SU-DHL-6 (cell line): ENCODE data around the gene SPEG.

Source experiments
- EZH2phosphoT487 ChIP-seq: fragments of 200-600 bp; sonication (generic), shearing (Covaris generic); conservative IDR thresholded peaks from 2 replicates; pipeline ENCODE4 v1.6.1; 2018; ENCODE audit warnings: mild to moderate bottlenecking, antibody characterized with exemption, low read length, moderate library complexity, mixed read lengths
- TF ChIP-seq, protein P1 (sequence below): fragments of 200-600 bp; sonication (generic); IDR thresholded peaks from one replicate; pipeline ENCODE4 v1.5.1; 2017; ENCODE audit warnings: antibody characterized with exemption, mild to moderate bottlenecking, low read length, moderate library complexity; ENCODE audit not compliant: insufficient read depth, poor library complexity, severe bottlenecking

DNA sequence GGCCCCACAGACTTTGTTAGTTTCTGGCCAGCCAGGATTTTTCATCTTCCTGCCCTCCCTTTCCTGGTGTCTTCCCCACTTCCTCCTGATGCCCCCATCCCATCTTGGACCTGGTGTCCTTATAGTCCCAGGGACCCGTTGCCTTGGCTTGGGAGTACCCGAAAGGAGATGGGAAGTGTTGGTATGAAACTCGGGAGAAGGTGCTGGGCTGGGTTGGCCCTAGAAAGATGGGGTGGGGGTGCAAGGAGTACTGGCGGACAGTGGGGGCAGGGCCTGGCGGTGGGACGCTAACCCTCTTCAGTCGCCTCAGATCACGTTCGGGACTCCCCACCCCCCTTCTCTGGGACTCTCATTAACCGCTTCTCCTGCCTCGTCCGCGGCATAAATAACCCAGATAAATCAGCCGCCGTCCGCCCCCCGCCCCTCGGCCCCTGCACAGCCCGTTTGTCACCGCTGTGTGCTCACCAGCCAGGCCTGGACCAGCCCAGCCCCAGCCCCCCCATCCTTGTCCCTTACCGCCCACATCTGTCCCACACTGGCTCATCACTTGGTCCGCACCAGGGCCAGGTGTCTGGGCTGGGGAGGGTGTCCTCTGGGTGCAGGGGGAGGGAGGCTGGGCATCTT lies 76.0 kb downstream of the SPEG start:
- TF ChIP-seq, protein P1, sequence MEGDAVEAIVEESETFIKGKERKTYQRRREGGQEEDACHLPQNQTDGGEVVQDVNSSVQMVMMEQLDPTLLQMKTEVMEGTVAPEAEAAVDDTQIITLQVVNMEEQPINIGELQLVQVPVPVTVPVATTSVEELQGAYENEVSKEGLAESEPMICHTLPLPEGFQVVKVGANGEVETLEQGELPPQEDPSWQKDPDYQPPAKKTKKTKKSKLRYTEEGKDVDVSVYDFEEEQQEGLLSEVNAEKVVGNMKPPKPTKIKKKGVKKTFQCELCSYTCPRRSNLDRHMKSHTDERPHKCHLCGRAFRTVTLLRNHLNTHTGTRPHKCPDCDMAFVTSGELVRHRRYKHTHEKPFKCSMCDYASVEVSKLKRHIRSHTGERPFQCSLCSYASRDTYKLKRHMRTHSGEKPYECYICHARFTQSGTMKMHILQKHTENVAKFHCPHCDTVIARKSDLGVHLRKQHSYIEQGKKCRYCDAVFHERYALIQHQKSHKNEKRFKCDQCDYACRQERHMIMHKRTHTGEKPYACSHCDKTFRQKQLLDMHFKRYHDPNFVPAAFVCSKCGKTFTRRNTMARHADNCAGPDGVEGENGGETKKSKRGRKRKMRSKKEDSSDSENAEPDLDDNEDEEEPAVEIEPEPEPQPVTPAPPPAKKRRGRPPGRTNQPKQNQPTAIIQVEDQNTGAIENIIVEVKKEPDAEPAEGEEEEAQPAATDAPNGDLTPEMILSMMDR: no peak
- no peak for TF ChIP-seq EZH2phosphoT487
